Urinary bladder (tissue), 4 donors: Measurements from ENCODE around the gene TMEM125. TPM values are rescaled to one million over a fixed set of nuclear protein-coding genes. Genes with fewer than 3 reads are reported as not detected.

Experiments used
- DNase-seq: peaks from one replicate; pipeline ENCODE4 v3.0.0-alpha.2; 2015; ENCODE audit errors: extremely low spot score
- H3K27ac ChIP-seq: one replicate; pipeline ENCODE4 v1.5.1; 2013; ENCODE audit warnings: low read depth, mild to moderate bottlenecking, moderate library complexity
- H3K36me3 ChIP-seq: one replicate; pipeline ENCODE4 v1.6.1; 2013; ENCODE audit warnings: mild to moderate bottlenecking, moderate library complexity; ENCODE audit not compliant: insufficient read depth
- H3K4me1 ChIP-seq: one replicate; pipeline ENCODE4 v1.6.1; 2013; ENCODE audit warnings: mild to moderate bottlenecking, moderate library complexity; ENCODE audit not compliant: insufficient read depth
- H3K4me3 ChIP-seq: one replicate; pipeline ENCODE4 v1.5.1; 2013; ENCODE audit warnings: low read depth, low read length
- WGBS: extraction: QIAGEN DNeasy Blood & Tissue Kit; methylation state at CpG from one replicate; pipeline ENCODE4 v1.1.7; 2013; 5-methylcytosine and 5-hydroxymethylcytosine counted together
- polyA plus RNA-seq: library from polyadenylated mRNA; stranded (reverse); fragments of 200-250 nt; gene quantifications from one replicate; pipeline ENCODE4 v1.2.3, GENCODE V29; 2013
- total RNA-seq: library from RNA; depleted of rRNA; stranded (reverse); fragments of >200 nt; gene quantifications from one replicate; pipeline ENCODE4 v1.2.3, GENCODE V29; 2014
- donor health status: healthy with polysubstance abuse.
- donor health status: healthy.

TMEM125 gene
- total and polyA plus RNA-seq, 2 donors, result 0.32 to 0.47 TPM

- WGBS, result 92% methylated on average over 16 of the region's 16 CpGs
- Histone ChIP-seq H3K27ac (no peak overlapping the region), H3K36me3 (no peaks in the 10 kb centered on the region), H3K4me1 (no peaks in the 10 kb centered on the region), H3K4me3 (no peak overlapping the region)
- no peak for DNase-seq
These were observed 51.6 kb downstream of the TMEM125 start for GRCh38 chr1:43321331-43321891.

DNA sequence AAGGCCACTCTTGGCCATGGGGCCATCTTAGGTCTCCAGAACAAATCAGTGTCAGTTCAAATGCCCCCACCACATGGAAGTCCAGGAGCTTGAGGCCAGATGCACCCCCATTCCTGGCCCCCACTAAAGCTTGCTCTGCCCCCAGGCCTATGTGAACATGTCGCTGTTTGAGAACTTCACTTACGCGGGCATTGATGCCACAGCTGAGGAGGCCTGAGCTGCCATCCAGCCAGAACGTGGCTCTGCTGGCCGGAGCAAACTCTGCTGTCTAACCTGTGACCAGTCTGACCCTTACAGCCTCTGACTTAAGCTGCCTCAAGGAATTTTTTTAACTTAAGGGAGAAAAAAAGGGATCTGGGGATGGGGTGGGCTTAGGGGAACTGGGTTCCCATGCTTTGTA is 52.7 kb downstream of the TMEM125 start:
- 94% methylated on average over 5 of the region's 5 CpGs for WGBS
- no peak for DNase-seq
- H3K36me3 ChIP-seq, result no peaks in the 10 kb centered on the region
- H3K4me3 ChIP-seq, result no peak overlapping the region
- H3K4me1 ChIP-seq, result no peaks in the 10 kb centered on the region
- H3K27ac ChIP-seq, result no peak overlapping the region

Other genes with a start within 250 kb of the TMEM125 start
- gene EBNA1BP2, start 97.7 kb upstream of the TMEM125 start, total RNA-seq, result 30.3 TPM
- gene EBNA1BP2, start 97.7 kb upstream of the TMEM125 start, polyA plus RNA-seq, result 63.2 TPM
- gene CFAP57, start 97.7 kb upstream of the TMEM125 start, total RNA-seq, result 0.11 TPM
- 0.05 TPM for gene CFAP57, start 97.7 kb upstream of the TMEM125 start, polyA plus RNA-seq
- 0.90 TPM for gene C1orf210, start 15.6 kb downstream of the TMEM125 start, total RNA-seq
- 1.4 TPM for gene C1orf210, start 15.6 kb downstream of the TMEM125 start, polyA plus RNA-seq
- gene TIE1, start 31.0 kb downstream of the TMEM125 start, total RNA-seq, result 38.5 TPM
- gene TIE1, start 31.0 kb downstream of the TMEM125 start, polyA plus RNA-seq, result 35.2 TPM
- not detected for gene MPL, start 67.8 kb downstream of the TMEM125 start, total RNA-seq
- 0.33 TPM for gene MPL, start 67.8 kb downstream of the TMEM125 start, polyA plus RNA-seq
- gene CDC20, start 89.0 kb downstream of the TMEM125 start, total RNA-seq, result 12.3 TPM
- 1.7 TPM for gene CDC20, start 89.0 kb downstream of the TMEM125 start, polyA plus RNA-seq
- gene ELOVL1, start 98.0 kb downstream of the TMEM125 start, total RNA-seq, result 28.1 TPM
- 108 TPM for gene ELOVL1, start 98.0 kb downstream of the TMEM125 start, polyA plus RNA-seq
- gene MED8, start 119.8 kb downstream of the TMEM125 start, total RNA-seq, result 33.6 TPM
- 31.5 TPM for gene MED8, start 119.8 kb downstream of the TMEM125 start, polyA plus RNA-seq
- 42.3 TPM for gene SZT2, start 119.9 kb downstream of the TMEM125 start, total RNA-seq
- 14.9 TPM for gene SZT2, start 119.9 kb downstream of the TMEM125 start, polyA plus RNA-seq
- 27.8 TPM for gene HYI, start 183.9 kb downstream of the TMEM125 start, total RNA-seq
- 49.3 TPM for gene HYI, start 183.9 kb downstream of the TMEM125 start, polyA plus RNA-seq